Measurements from ENCODE around the gene CDC42EP3.

Gene CDC42EP3

GRCh38 chr2:37656512-37657423 is 14.7 kb downstream of the CDC42EP3 start:
- no peak for DNase-seq (ENCODE audit: low spot score)

DNA sequence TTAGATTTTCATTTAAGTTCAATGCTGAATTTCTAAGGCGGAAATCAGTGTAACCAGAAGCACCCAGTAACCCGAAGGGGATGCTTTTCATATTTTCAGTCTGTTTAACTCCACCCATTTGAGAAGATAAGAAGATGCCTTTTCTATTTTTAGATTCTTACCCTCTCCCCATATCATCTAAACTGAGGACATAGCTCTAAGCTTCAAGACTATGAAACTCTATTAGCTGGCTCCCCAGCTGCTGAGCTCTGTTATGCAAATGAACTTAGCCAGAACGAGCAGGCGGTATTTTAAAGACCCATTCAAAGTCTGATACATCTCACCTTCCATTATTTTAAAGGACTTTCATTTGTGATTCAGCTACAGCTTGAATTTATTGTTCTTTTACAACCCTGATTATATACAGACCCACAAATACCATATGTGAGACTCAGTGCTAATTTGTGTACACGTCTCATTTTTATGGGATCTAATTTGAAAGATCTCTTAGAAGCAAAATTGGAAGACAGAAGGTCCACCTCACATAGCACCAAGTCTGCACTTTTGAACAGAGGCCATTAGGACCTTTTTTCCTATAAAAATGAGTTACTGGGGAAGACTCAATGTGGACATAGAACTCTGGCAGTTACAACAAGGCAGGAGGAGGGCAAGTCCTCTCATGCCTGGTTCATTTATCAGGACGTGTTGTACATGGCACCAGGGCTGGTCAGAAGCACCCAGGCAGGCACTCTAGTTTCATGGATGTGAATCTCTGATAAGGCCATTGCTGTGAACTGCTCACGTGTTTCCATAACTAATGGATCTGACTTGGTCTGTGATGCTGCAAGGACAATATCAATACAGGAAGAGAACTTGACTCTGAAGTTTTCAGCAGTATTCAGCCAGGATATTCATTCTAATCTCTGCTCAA is 16.3 kb downstream of the CDC42EP3 start:
- DNase-seq (ENCODE audit: low spot score) = no peak

- no peak for DNase-seq (ENCODE audit: low spot score)
Observed at GRCh38 chr2:37654419-37654818, 17.0 kb downstream of the CDC42EP3 start.

- no peak for DNase-seq (ENCODE audit: low spot score)
Observed at GRCh38 chr2:37653805-37654378, 17.6 kb downstream of the CDC42EP3 start.

DNA sequence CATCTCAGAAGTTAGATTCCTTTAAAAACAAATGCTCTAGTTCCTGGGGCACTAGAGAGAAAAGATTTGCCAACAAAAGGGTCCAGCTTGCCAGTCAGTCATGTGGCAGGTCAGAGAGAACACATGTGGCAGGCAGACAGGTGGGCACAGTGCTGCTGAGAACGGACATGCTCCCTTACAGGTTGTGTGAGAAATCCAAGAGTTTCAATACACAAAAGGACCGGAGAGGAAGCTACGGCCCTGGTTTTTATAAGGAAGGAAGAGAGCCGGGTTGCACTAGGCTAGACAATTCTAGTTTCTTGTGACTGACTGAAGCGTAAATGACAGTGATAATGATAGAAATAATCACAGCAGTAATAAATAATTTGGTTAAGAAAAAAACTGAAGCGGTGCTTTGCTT is 18.3 kb downstream of the CDC42EP3 start:
- no peak for DNase-seq (ENCODE audit: low spot score)

GRCh38 chr2:37652199-37652640 is 19.2 kb downstream of the CDC42EP3 start:
- DNase-seq (ENCODE audit: low spot score) = peak; percentile 67

DNA sequence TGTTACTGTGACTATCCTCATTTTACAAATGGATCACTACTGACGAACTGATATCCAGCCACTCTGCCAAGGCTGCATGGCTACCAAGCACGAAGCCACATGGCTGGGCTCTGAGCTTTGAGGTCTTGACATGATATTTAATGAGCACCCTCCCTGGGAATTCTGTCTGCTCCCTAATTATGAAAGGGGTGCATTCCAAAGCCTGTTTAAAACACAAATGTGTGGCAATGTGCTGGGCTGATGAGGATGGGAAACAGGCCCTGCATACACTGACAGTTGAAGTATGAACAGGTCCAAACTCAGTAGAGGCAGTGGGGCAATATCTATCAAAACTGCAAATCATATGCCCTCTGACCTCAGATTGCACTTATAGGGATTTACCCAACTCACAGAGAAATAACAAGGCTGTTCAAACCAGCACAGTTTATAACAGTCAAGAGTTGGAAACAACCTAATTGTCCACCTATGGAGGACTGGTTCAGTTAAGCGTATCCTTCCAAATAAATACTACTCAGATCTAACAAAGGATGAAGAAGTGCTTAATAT is 20.8 kb downstream of the CDC42EP3 start:
- DNase-seq (ENCODE audit: low spot score) = no peak

- DNase-seq (ENCODE audit: low spot score) = no peak
Observed at GRCh38 chr2:37649518-37649917, 21.9 kb downstream of the CDC42EP3 start.

GRCh38 chr2:37648331-37649011 is 23.0 kb downstream of the CDC42EP3 start:
- DNase-seq (ENCODE audit: low spot score) = no peak

DNA sequence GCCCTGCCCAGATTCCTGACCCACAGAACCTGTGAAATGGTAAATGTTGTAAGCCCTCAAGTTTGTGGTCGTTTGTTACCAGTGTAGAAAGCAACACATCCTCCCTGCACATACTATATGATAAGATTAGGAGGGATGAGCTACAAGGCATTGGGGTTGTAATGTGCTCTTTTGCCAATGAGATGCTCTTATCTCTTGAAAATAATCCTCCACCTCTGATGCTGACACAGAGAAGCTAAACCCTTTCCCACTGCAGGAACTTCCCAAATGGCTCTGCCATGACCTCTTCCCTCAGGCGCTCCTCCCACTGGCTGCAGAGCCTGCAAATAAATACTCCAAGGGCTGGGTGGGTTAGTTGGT is 23.5 kb downstream of the CDC42EP3 start:
- DNase-seq (ENCODE audit: low spot score) = no peak

DNA sequence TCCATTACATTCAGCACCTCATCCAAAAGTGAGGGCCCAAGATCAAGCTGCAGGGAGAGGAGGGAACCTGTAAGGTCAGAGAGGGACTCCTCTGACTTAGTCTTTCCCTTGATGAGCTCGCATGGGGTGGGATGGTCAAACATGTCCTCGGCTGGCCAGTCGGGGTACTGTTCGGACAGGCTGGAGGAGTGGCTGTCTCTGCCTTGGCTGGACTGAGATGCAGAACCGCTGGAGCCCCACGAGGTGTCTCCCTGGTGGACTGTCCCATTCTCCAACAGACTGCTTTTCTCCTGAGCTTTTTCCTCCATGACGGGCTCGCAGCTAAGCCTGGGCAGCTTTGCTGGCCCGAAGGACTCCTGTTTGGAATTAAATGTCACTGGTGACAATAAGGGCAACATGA is 25.6 kb downstream of the CDC42EP3 start:
- no peak for DNase-seq (ENCODE audit: low spot score)

DNA sequence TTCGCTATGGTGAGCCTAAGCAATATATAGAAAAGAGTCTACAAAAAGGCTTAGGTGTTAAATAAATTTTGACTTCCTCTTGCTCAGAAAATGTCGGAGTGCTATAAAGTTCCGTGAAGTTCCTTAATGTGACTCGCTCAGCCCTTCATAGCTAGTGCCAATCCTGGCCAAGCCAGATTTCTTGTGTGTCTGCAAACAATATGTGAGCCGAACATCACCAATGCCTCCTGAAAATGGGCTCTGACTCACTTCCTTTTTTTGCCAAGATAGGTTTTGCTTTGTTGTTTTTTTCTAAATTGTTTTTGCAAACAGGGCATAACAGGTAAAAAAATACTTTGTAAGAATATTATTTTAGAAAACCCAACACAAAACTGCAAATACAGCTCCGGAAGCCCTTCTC is 26.1 kb downstream of the CDC42EP3 start:
- DNase-seq (ENCODE audit: low spot score) = no peak

- DNase-seq (ENCODE audit: low spot score) = no peak
Observed at GRCh38 chr2:37644191-37644590, 27.3 kb downstream of the CDC42EP3 start.

DNA sequence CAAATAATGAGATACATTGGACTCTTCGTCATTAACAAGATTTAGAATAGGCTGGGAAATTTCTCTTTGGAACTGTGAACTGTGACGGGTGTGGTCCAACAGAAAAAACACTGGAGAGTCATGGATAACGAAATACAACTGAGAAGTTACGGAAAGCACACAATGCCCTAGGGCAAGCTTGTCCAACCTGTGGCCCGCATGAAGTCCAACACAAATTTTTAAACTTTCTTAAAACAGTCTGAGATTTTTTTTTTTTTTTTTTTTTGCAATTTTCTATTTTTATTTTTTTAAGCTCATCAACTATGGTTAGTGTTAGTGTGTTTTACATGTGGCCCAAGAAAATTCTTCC is 27.7 kb downstream of the CDC42EP3 start:
- DNase-seq (ENCODE audit: low spot score) = no peak

DNA sequence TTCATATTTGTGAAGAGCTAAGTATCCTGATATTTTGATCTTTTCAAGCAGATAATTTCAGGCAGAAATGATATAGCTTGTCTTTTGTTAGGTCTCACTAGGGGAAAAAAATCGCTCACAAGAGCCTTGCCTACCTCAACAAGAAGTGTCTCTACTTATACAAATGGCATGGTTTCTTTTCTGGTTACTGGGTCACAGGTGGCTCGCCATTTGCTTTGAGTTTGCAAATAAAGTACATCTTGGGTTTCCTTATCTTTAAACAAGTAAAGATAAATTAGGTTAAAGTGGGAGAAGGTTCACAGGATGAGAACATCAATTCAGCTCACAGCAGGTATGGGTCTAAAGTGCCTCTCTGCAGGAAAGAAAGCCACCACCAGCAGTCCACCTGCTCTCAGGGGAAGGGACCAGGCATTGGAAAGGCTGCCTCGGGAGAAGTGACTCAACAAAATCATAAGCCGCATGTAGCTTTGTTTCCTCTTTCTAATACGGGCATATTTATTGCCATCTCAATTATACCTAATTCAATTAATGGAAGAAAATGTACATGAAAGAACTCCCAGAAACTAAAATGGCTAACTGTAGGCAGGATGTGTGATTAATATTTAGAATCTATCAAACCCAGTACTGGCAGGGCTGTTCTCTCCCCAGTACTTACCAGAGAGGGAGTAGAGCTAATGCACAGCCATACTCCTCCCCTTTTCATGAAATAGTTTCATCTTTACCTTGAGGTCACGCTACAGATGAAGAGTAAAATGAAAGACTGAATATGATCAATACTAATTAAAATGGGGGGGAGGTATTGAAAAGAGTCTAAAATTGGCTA is 28.3 kb downstream of the CDC42EP3 start:
- no peak for DNase-seq (ENCODE audit: low spot score)

- peak; percentile 26 for DNase-seq (ENCODE audit: low spot score)
Observed at GRCh38 chr2:37641582-37642171, 29.8 kb downstream of the CDC42EP3 start.

GRCh38 chr2:37639631-37640030 is 31.8 kb downstream of the CDC42EP3 start:
- DNase-seq (ENCODE audit: low spot score) = no peak

DNA sequence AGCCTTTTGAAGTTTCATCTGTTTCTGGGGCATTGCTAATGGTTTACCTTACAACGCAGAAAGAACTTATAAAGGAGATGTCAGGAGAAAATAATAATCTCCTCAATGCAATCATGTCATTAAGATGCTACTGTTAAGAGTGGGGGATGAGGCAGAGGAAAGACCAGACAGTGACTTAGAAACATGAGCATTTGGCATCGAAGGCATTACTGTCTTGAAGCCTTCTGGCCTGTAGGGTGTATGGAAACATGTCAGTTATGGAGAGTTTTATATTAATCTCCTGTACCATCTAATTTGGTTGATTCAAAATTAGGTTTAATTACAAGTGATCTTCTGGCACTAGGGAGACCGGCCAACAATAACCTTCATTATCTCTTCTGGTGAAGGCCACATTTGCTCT is 32.5 kb downstream of the CDC42EP3 start:
- no peak for DNase-seq (ENCODE audit: low spot score)

DNA sequence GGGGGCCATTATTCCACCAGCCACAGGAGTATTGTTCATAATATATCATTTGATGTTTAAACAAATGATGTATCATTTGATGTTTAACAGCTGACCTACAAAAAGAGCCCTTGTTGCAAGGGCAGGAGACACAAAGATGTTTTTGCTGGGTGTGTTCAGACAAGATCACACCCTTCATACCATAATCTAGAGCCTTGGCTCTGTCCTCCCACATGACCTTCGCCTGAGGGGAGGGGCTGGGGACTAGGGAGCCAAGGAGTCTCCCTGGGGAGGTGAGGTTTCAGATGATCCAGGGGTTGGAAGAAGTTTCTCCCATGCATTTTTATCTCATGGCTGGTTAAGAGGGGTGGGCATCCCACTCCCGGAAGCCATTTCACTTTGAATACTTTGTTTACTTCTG is 33.5 kb downstream of the CDC42EP3 start:
- no peak for DNase-seq (ENCODE audit: low spot score)

- DNase-seq (ENCODE audit: low spot score) = no peak
Observed at GRCh38 chr2:37637190-37637860, 34.1 kb downstream of the CDC42EP3 start.
